ENCODE data around the gene NRCAM.

NRCAM gene

DNA sequence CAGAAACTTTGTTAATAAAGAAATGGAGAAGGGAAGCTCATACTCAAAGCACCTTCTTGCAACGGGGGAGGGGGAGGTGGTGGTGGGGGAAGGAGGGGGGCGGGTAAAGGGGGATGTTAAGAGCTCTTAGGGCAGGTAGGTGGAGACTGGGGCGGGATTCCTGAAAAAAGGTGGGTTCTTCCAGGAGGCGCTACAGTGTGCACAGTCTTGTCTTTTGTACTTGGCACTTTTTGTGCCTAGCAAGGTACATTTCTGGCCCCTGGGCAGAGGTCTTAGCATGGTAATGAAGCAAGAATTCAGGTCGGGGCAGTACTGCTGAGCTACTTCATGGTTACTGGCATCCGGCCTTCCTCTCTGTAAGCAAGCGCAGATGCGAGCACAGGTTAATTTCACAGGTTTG lies 310.8 kb downstream of the NRCAM start:
- DNase-seq, result no peak

DNA sequence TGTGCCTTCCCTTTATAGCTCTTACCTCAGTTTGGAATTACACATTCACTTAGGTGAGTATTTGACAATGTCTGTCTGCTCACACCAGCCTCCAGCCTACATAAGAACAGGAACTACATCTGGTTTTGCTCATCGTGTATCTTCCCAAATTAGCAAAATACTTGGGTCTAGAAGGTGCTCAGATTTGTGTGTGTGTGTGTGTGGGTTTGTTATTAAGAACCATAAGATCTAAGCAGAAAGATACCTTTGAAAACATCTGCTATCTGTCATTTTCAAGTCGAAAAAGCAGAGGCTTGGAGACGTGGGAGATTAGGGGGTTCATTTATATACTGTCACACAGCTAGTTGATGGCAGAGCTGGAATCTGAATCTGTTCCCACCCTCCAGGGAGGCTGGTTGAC lies 311.3 kb downstream of the NRCAM start:
- no peak for DNase-seq

- DNase-seq, result no peak
Measured at GRCh38 chr7:108143658-108144420, 312.4 kb downstream of the NRCAM start.

GRCh38 chr7:108142675-108143259 lies 313.5 kb downstream of the NRCAM start:
- DNase-seq, result no peak

GRCh38 chr7:108142180-108142579 lies 314.1 kb downstream of the NRCAM start:
- no peak for DNase-seq

GRCh38 chr7:108140671-108141070 lies 315.6 kb downstream of the NRCAM start:
- no peak for DNase-seq

DNA sequence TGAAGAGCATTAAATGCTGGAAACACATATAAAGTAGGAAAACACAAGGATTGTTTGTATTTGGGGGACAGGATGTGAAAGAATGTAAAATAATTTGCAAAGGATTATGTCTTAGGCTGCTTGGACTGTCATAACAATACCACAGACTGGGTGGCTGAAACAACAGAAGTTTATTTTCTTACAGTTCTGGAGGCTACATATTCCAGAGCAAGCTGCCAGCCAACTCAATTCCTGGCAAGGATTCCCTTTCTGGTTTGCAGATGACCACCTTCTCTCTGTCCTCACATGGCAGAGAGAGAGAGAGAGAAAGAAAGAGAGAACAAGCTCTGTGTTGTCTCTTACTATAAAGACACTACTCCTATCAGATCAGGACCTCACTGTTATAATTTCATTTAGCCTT lies 317.3 kb downstream of the NRCAM start:
- no peak for DNase-seq

DNA sequence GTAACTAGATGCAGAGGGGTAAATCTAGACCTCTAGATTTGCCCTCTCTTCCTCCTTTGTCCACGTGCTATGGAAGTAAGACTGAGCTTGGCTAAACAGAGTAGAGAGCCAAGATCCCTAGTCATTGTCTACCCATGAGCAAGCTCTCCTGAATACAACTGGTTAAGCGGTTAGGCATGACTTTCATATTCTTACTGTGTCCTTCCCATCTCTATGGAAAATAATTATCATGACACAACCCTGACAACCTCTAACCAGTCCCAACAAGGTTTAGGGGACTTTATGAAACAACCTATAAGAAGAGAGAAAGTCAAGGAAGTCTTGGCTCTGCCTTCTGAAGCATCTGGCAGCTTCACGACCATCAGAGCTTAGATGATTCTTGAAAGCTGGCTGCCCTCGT lies 318.2 kb downstream of the NRCAM start:
- no peak for DNase-seq

DNA sequence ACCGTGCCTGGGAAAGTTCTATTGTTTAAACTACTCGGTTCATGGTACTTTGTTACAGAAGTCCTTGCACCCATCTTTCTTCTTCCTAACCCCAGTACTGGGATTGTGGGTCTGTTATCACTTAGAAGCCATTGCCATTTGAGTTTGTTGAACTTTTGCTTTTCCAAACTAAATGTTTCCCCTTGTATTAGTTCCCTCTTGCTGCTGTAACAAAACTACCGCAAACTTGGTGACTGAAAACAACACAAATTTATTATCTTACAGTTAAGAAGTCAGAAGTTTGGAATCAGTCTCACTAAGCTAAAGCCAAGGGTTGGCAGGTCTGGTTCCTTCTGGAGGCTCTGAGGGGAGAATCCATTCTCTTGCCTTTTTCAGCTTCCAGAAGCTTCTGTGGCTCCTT lies 319.2 kb downstream of the NRCAM start:
- DNase-seq, result no peak

- DNase-seq, result no peak
Measured at GRCh38 chr7:108136191-108136688, 320.0 kb downstream of the NRCAM start.

- DNase-seq, result no peak
Measured at GRCh38 chr7:108135446-108136190, 320.6 kb downstream of the NRCAM start.

GRCh38 chr7:108134486-108134885 lies 321.8 kb downstream of the NRCAM start:
- DNase-seq, result no peak

DNA sequence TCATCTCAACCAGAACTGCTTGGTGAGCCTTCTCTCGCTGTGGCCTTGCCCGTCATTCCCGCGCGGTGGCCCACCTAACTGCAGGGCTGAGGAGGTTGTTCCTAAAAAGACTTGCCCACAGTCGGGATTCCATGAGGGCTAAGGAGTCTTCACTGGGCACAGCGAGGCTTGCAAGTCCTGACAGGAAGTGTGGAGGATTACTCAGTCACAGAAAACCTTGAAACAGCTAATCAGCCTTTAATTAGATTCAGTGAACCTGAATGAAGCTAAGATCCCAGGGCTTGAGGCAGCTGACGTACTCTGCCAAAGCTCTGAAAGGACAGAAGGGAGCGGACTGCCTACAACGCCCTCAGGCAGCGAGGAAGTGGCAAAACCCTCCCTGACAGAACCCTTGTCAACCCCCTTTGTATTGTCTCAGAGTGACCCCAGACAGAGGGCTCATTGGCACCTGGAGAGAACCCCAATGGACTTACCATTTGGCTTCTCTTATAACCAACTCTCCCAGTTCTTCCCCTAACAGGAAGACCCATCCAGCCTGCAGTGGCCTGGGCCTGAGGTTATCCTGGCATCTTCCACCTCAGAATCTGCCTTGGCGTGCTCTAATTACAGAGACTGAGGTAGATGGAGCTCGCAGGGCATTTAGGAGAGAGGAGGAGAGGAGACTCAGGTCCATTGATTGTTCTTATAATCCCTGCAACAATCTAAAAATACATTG lies 323.5 kb downstream of the NRCAM start:
- no peak for DNase-seq

- no peak for DNase-seq
Measured at GRCh38 chr7:108130261-108130660, 326.0 kb downstream of the NRCAM start, which contains the start of gene LAMB4. Gene LAMB4, minus strand, starts transcription at chr7:108130361. Its CDS starts 7,197 bp downstream, at chr7:108123164.

GRCh38 chr7:108129018-108129965 lies 326.9 kb downstream of the NRCAM start:
- no peak for DNase-seq

DNA sequence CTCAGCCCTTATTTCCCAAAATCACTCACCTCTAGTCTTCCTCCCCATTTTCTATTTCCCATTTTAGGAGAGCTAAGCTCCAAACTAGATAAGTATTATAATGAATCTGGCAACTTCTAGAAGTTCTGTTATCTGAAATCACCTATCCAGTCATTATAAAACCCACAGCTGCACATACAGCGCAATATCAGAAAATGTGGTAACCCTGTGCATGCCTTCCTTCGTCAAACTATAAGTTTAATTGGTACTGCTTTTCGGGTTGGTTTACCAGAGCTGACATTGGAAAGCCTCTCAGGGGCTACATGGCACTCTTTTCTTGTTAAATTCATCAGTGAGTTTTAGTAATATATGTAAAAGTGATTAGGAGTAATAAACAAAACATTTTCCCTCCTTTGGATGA lies 327.7 kb downstream of the NRCAM start:
- no peak for DNase-seq

DNA sequence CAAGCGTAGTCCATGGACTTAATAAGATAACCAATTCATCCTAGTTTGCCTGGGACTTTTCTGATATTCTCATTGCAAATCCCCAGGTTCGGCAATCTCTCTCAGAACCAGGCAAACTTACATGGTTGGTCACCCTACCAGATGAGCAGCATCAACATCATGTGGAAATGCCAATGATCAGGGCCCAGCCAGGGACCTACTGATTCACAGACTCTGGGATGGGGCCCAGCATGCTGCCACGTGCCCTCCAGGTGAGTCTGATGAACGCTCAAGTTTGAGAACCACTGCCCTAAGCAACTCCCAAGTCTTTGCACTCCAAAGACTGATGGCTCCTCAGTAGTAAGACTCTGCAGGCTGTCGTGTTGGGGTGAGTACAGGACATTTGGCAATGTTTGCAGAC lies 328.8 kb downstream of the NRCAM start:
- no peak for DNase-seq

GRCh38 chr7:108124820-108125219 lies 331.4 kb downstream of the NRCAM start:
- no peak for DNase-seq

DNA sequence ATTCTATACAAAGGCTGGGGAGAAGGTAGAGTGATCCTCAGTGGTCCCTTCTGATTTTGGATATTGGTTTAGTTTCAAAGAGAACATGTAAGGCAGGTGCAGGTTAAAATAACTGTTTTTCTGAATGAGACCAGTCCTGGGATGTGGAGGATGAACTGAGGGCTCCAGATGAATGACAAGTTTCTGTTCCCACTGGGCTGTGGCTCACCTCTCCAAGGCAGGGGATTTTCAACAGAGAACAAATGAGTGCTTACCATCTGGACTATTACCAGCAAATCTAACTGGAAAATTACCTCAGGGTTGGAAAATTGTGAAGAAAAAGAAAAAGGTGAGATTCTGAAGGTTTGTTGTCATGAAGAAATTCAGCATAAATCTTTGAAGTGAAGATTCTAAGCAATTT lies 334.1 kb downstream of the NRCAM start:
- no peak for DNase-seq

- no peak for DNase-seq
Measured at GRCh38 chr7:108120933-108121332, 335.3 kb downstream of the NRCAM start.

GRCh38 chr7:108120196-108120595 lies 336.0 kb downstream of the NRCAM start:
- no peak for DNase-seq

- no peak for DNase-seq
Measured at GRCh38 chr7:108118959-108119358, 337.3 kb downstream of the NRCAM start.

Data from NCI-H1105 treated with DMSO at 0.1 percent for 48 hours (cell line).